ENCODE measurements around the gene GTPBP2.

GTPBP2 gene, protein sequence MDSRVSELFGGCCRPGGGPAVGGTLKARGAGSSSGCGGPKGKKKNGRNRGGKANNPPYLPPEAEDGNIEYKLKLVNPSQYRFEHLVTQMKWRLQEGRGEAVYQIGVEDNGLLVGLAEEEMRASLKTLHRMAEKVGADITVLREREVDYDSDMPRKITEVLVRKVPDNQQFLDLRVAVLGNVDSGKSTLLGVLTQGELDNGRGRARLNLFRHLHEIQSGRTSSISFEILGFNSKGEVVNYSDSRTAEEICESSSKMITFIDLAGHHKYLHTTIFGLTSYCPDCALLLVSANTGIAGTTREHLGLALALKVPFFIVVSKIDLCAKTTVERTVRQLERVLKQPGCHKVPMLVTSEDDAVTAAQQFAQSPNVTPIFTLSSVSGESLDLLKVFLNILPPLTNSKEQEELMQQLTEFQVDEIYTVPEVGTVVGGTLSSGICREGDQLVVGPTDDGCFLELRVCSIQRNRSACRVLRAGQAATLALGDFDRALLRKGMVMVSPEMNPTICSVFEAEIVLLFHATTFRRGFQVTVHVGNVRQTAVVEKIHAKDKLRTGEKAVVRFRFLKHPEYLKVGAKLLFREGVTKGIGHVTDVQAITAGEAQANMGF

GRCh38 chr6:43629104-43629504, at the start of gene GTPBP2:
GTPBP2 (minus strand) TSS chr6:43629264; CDS start chr6:43629162, 102 bp downstream.
- peak within 1 kb of the TSS; percentile 71 for H3K4me3 ChIP-seq (ENCODE audit: low read depth, low read length)
- TF ChIP-seq, protein P1, sequence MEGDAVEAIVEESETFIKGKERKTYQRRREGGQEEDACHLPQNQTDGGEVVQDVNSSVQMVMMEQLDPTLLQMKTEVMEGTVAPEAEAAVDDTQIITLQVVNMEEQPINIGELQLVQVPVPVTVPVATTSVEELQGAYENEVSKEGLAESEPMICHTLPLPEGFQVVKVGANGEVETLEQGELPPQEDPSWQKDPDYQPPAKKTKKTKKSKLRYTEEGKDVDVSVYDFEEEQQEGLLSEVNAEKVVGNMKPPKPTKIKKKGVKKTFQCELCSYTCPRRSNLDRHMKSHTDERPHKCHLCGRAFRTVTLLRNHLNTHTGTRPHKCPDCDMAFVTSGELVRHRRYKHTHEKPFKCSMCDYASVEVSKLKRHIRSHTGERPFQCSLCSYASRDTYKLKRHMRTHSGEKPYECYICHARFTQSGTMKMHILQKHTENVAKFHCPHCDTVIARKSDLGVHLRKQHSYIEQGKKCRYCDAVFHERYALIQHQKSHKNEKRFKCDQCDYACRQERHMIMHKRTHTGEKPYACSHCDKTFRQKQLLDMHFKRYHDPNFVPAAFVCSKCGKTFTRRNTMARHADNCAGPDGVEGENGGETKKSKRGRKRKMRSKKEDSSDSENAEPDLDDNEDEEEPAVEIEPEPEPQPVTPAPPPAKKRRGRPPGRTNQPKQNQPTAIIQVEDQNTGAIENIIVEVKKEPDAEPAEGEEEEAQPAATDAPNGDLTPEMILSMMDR (IDR thresholded peaks at IDR 0.05; ENCODE audit: borderline replicate concordance, insufficient read depth, low read depth, low read length): no peak

GRCh38 chr6:43678341-43678740, 49.3 kb upstream of the GTPBP2 start:
- TF ChIP-seq, protein P1 (IDR thresholded peaks at IDR 0.05; ENCODE audit: borderline replicate concordance, insufficient read depth, low read depth, low read length): no peak
- no peak overlapping the region for H3K4me3 ChIP-seq (ENCODE audit: low read depth, low read length)

DNA sequence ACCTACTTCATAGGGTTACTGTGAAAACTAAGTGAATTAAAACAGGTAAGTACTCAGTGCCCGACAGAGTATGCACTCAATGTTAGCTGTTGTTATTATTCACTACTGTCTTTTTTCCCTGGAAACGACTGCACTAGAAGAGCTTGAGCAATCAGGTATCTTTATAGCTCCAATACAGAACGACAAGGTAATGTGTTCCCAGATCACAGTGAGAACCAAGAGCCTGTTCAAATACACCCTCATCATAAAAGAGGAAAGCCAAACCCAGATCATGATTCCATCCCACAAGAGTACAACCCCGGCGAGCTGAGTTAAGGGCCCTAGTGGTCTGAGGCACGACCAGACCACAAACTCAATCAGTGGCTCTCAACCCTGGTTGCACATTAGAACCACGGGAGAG, 48.7 kb upstream of the GTPBP2 start:
- no peak overlapping the region for H3K4me3 ChIP-seq (ENCODE audit: low read depth, low read length)
- TF ChIP-seq, protein P1 (IDR thresholded peaks at IDR 0.05; ENCODE audit: borderline replicate concordance, insufficient read depth, low read depth, low read length): no peak

DNA sequence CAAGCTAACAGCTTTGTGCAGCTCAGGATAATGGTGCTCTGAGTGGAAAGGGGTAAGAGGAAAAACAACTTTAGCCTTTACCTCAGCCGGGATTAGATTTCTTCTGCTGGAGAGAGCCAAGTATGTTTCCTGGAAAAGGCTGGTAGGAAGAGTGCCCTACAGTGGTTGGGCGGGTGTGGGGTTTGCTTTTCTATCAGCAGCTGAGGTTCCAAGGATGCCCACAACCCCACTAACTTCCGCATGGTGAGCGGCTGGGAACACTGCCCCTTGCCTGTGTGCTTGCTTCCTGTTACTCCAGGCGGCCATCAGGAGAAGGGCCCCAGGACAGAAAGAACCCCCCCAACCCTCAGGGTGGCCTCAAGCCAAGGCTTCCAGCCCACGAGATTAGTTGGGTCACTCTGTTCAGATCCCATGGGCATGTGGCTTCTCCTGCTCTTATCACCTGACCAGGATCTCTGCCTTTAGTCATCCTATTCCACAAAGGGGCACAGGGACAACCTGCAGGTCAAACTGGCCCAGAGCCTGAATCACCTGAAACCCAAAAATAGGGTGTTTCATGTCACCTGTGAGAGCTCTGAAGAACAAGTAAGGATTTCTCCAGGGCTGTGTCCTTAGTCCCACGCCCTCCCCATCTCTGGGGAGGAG, 48.0 kb upstream of the GTPBP2 start:
- TF ChIP-seq, protein P1 (IDR thresholded peaks at IDR 0.05; ENCODE audit: borderline replicate concordance, insufficient read depth, low read depth, low read length): no peak
- H3K4me3 ChIP-seq (ENCODE audit: low read depth, low read length): no peak overlapping the region

DNA sequence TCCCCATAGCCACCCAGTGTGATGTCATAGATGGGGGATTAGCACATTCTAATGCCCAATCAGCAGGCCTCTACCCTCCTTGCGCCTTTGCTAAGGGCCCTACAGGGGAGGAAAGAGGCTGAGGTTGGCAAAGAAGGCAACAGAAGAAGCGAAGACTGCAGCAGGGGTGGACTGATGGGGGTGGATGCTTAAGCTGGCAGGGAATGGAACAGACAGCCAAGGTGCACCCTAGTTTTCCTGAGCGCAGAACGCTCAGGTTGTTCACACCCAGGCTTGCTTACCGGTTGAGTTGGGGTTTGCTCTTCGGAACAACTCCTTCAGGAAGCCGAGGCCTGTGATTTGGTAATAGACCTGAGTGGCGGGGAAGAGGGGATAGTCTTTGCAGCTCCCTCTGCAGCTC, 45.9 kb upstream of the GTPBP2 start:
- TF ChIP-seq, protein P1 (IDR thresholded peaks at IDR 0.05; ENCODE audit: borderline replicate concordance, insufficient read depth, low read depth, low read length): no peak
- no peak overlapping the region for H3K4me3 ChIP-seq (ENCODE audit: low read depth, low read length)

GRCh38 chr6:43674291-43674690, 45.2 kb upstream of the GTPBP2 start:
- H3K4me3 ChIP-seq (ENCODE audit: low read depth, low read length): no peak overlapping the region
- TF ChIP-seq, protein P1 (IDR thresholded peaks at IDR 0.05; ENCODE audit: borderline replicate concordance, insufficient read depth, low read depth, low read length): no peak
